ENCODE measurements around the gene GRHL1.
"Not testable (repeated sequence)": the region's sequence is repeated elsewhere in the genome, so short reads cannot be mapped to it uniquely, and the experiment has no call there.

DNA sequence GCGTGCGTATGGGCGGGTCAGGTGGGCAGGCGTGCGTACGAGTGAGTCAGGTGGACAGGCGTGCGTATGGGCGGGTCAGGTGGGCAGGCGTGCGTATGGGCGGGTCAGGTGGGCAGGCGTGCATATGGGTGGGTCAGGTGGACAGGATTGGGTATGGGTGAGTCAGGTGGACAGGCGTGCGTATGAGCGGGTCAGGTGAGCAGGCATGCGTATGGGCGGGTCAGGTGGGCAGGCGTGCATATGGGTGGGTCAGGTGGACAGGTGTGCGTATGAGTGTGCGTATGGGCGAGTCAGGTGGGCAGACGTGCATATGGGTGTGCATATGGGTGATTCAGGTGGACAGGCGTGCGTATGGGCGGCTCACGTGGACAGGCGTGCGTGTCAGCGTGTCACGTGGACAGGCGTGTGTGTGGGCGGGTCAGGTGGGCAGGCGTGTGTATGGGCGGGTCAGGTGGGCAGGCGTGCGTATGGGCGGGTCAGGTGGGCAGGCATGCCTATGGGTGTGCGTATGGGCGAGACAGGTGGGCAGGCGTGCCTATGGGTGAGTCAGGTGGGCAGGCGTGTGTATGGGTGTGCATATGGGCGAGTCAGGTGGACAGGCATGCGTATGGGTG lies 64.0 kb downstream of the GRHL1 start:
- TF ChIP-seq, protein P1, sequence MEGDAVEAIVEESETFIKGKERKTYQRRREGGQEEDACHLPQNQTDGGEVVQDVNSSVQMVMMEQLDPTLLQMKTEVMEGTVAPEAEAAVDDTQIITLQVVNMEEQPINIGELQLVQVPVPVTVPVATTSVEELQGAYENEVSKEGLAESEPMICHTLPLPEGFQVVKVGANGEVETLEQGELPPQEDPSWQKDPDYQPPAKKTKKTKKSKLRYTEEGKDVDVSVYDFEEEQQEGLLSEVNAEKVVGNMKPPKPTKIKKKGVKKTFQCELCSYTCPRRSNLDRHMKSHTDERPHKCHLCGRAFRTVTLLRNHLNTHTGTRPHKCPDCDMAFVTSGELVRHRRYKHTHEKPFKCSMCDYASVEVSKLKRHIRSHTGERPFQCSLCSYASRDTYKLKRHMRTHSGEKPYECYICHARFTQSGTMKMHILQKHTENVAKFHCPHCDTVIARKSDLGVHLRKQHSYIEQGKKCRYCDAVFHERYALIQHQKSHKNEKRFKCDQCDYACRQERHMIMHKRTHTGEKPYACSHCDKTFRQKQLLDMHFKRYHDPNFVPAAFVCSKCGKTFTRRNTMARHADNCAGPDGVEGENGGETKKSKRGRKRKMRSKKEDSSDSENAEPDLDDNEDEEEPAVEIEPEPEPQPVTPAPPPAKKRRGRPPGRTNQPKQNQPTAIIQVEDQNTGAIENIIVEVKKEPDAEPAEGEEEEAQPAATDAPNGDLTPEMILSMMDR (IDR thresholded peaks at IDR 0.05), result not testable (repeated sequence)
- not testable (repeated sequence) for TF ChIP-seq POLR2A (IDR thresholded peaks at IDR 0.05)
